Measurements from ENCODE around the gene KLHDC8B. TPM values are rescaled to one million over a fixed set of nuclear protein-coding genes. Genes with fewer than 3 reads are reported as not detected.
A peak's percentile ranks its signal among the peaks of the same experiment; 100 is the strongest.

Gene KLHDC8B
- total RNA-seq, 2 donors from 2014 or later: 51.2 to 80.9 TPM

DNA sequence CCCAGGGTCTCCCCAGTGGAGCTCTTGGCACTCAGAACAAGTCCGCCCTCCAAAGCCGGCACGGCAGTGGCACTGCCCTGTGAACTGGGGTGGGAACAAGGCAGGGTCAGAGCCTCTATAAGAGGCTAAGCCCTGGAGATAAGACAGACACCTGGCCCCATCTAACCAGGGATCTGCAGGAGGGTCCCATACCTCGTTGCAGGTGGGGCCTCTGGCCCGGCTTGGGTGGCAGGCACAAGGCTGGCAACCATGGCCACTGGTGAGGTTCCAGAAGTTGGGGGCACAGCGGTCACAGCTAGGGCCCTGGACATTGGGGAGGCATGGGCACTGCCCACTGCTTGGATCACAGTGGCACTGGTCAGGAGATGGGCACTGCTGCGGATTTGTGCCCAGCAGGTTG is 47.2 kb upstream of the KLHDC8B start:
- TF ChIP-seq, protein P1, sequence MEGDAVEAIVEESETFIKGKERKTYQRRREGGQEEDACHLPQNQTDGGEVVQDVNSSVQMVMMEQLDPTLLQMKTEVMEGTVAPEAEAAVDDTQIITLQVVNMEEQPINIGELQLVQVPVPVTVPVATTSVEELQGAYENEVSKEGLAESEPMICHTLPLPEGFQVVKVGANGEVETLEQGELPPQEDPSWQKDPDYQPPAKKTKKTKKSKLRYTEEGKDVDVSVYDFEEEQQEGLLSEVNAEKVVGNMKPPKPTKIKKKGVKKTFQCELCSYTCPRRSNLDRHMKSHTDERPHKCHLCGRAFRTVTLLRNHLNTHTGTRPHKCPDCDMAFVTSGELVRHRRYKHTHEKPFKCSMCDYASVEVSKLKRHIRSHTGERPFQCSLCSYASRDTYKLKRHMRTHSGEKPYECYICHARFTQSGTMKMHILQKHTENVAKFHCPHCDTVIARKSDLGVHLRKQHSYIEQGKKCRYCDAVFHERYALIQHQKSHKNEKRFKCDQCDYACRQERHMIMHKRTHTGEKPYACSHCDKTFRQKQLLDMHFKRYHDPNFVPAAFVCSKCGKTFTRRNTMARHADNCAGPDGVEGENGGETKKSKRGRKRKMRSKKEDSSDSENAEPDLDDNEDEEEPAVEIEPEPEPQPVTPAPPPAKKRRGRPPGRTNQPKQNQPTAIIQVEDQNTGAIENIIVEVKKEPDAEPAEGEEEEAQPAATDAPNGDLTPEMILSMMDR (IDR thresholded peaks at IDR 0.05): no peak
- no peak overlapping the region for H3K4me3 ChIP-seq
- H3K27me3 ChIP-seq: no peaks in the 10 kb centered on the region
- no peak overlapping the region for H3K27ac ChIP-seq
- no peaks in the 10 kb centered on the region for H3K9me3 ChIP-seq
- H3K36me3 ChIP-seq: peaks cover 80% of the 10 kb centered on the region
- no peak for DNase-seq (ENCODE audit: low spot score)
- peaks cover 0 to 11% of the 10 kb centered on the region in 2 donors for H3K4me1 ChIP-seq

DNA sequence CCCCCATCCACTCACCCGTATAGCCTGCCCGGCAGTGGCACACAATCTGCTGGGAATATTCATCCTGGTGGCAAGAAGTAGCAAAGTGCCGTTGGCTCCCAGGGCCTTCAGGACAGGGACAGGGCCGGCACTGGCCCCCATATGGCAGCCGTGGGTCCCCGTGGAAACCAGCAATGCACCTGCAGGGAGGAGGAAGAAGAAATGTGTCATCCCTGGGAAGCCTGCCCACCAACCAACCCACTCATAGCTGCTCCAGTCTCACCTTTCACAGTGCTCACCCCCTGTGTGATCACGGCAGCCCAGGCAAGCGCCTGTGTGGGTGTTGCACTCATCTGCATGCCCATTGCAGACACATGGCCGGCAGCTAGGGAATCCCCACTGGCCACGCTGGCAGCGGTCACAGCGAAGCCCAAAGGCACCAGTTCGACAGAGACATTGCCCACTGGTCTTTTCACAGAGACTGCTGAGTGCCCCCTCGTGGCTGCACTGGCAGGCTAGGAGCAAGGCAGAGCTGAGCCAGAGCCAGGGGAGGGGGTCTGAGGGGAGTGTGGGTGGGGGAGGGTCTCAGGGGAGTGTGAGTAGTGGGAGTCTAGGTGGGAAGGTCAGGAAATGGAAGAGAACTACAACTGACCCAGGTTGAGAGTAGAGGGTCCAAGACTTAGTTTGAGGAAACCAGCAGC is 46.3 kb upstream of the KLHDC8B start:
- Histone ChIP-seq H3K4me3 (no peak overlapping the region), H3K27me3 (no peaks in the 10 kb centered on the region), H3K9me3 (no peaks in the 10 kb centered on the region), H3K4me1 (peaks cover 0 to 11% of the 10 kb centered on the region in 2 donors), H3K27ac (no peak overlapping the region), H3K36me3 (peaks cover 89% of the 10 kb centered on the region)
- no peak for DNase-seq (ENCODE audit: low spot score)
- TF ChIP-seq, protein P1 (IDR thresholded peaks at IDR 0.05): no peak

- H3K27me3 ChIP-seq: no peaks in the 10 kb centered on the region
- peaks cover 0 to 31% of the 10 kb centered on the region in 2 donors for H3K4me1 ChIP-seq
- peak overlapping the region; percentile 67 to 78 for H3K4me3 ChIP-seq
- peak overlapping the region; percentile 90 to 92 for H3K27ac ChIP-seq
- H3K9me3 ChIP-seq: no peaks in the 10 kb centered on the region
- peaks cover 54% of the 10 kb centered on the region for H3K36me3 ChIP-seq
- no peak for DNase-seq (ENCODE audit: low spot score)
- TF ChIP-seq, protein P1 (IDR thresholded peaks at IDR 0.05): no peak
These were observed 40.4 kb upstream of the KLHDC8B start for GRCh38 chr3:49131040-49131439.

DNA sequence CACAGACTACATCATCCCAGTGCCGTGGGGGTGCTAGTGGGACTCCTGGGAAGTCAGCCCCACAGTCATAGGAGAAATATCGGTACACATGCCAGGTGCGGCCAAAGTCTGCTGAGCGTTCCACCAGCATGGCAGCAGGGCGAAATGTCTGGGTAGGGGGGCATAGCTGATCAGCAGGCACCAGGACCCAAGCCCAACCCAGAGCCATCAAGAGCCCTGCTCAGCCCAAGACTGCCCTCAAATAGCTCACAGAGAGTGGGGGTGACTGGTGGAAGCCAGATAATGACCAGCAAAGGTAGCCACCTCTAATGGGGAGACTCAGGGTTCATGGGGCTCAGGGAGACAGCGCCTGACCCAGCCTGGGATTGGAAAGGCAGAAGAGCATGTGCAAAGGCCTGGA is 39.8 kb upstream of the KLHDC8B start:
- H3K4me1 ChIP-seq: peaks cover 0 to 31% of the 10 kb centered on the region in 2 donors
- TF ChIP-seq, protein P1 (IDR thresholded peaks at IDR 0.05): no peak
- DNase-seq (ENCODE audit: low spot score): no peak

GRCh38 chr3:49132073-49132436 is 39.3 kb upstream of the KLHDC8B start:
- Histone ChIP-seq H3K4me1 (peaks cover 0 to 31% of the 10 kb centered on the region in 2 donors), H3K36me3 (peaks cover 44% of the 10 kb centered on the region), H3K27ac (peak overlapping the region; percentile 90 to 92), H3K9me3 (no peaks in the 10 kb centered on the region), H3K4me3 (peak overlapping the region; percentile 67 to 78), H3K27me3 (no peaks in the 10 kb centered on the region)
- DNase-seq (ENCODE audit: low spot score): no peak
- TF ChIP-seq, protein P1 (IDR thresholded peaks at IDR 0.05): no peak

More for the DNA sequence above, 39.8 kb upstream of the KLHDC8B start:
- H3K9me3 ChIP-seq: no peaks in the 10 kb centered on the region
- H3K27me3 ChIP-seq: no peaks in the 10 kb centered on the region
- peak overlapping the region; percentile 90 to 92 for H3K27ac ChIP-seq
- H3K4me3 ChIP-seq: peak overlapping the region; percentile 67 to 78
- peaks cover 49% of the 10 kb centered on the region for H3K36me3 ChIP-seq

All from right atrium auricular region (tissue), 2 donors.